HepG2 (cell line): ENCODE data around the gene MLH1. TPM values are rescaled to one million over a fixed set of nuclear protein-coding genes. Genes with fewer than 3 reads are reported as not detected.

ENCODE experiments used
- DNMT1 ChIP-seq: sonication (generic); formaldehyde crosslinking; IDR thresholded peaks from 2 replicates; pipeline ENCODE4 v1.5.1; 2020; ENCODE audit warnings: mild to moderate bottlenecking, missing genetic modification reagents
- FOXO1 ChIP-seq: sonication (generic); formaldehyde crosslinking; IDR thresholded peaks from 2 replicates; pipeline ENCODE4 v1.4.0; 2020; ENCODE audit warnings: missing genetic modification reagents
- HNF4G ChIP-seq, 2 experiments: sonication (generic) in 1 of 2; formaldehyde crosslinking in 1 of 2; IDR thresholded peaks; 2 replicates each; pipeline versions ENCODE4 v1.4.0 to v1.6.1; 2011 to 2020; ENCODE audit warnings: borderline replicate concordance in 2 of 2, low read depth in 2 of 2, mild to moderate bottlenecking in 2 of 2, low read length in 1 of 2, missing genetic modification reagents in 1 of 2, moderate library complexity in 1 of 2
- KDM1A ChIP-seq: IDR thresholded peaks from 2 replicates; pipeline ENCODE4 v1.6.1; 2016; ENCODE audit warnings: missing compliant biosample characterization
- KDM4B ChIP-seq: sonication (generic); formaldehyde crosslinking; IDR thresholded peaks from 2 replicates; pipeline ENCODE4 v1.4.0; 2020; ENCODE audit warnings: missing genetic modification reagents
- MIER3 ChIP-seq: IDR thresholded peaks from 2 replicates; pipeline ENCODE4 v1.6.1; 2016; ENCODE audit warnings: missing compliant biosample characterization, borderline replicate concordance
- NCOA5 ChIP-seq: sonication (generic); formaldehyde crosslinking; IDR thresholded peaks from 2 replicates; pipeline ENCODE4 v1.4.0; 2020; ENCODE audit warnings: missing genetic modification reagents
- NONO ChIP-seq, 2 experiments: fragments of 450-650 bp in 1 of 2; sonication (generic) in 1 of 2; formaldehyde crosslinking in 1 of 2; IDR thresholded peaks in 1 of 2; conservative IDR thresholded peaks in 1 of 2; 2 replicates each; pipeline versions ENCODE4 v1.6.1 to v1.8.0; 2017 to 2022; ENCODE audit warnings: mild to moderate bottlenecking in 1 of 2, missing genetic modification reagents in 1 of 2, moderate library complexity in 1 of 2
- NRL ChIP-seq: sonication (generic); formaldehyde crosslinking; IDR thresholded peaks from 2 replicates; pipeline ENCODE4 v1.5.0; 2020; ENCODE audit warnings: missing genetic modification reagents, mild to moderate bottlenecking, moderate library complexity, borderline replicate concordance
- POGZ ChIP-seq: sonication (generic); formaldehyde crosslinking; IDR thresholded peaks from 2 replicates; pipeline ENCODE4 v1.4.0; 2020; ENCODE audit warnings: mild to moderate bottlenecking, missing genetic modification reagents
- SAP130 ChIP-seq: IDR thresholded peaks from 2 replicates; pipeline ENCODE4 v1.6.1; 2016; ENCODE audit warnings: low read depth
- SOX5 ChIP-seq: IDR thresholded peaks from 2 replicates; pipeline ENCODE4 v1.6.1; 2016; ENCODE audit warnings: borderline replicate concordance
- TEAD3 ChIP-seq: optimal IDR thresholded peaks from 2 replicates; pipeline ENCODE3; 2016; ENCODE audit warnings: borderline replicate concordance
- TMF1 ChIP-seq: sonication (generic); formaldehyde crosslinking; IDR thresholded peaks from 2 replicates; pipeline ENCODE4 v1.8.1; 2022; ENCODE audit warnings: low read depth, missing genetic modification reagents
- ZC3H4 ChIP-seq: sonication (generic); formaldehyde crosslinking; IDR thresholded peaks from 2 replicates; pipeline ENCODE4 v1.4.0; 2020; ENCODE audit warnings: missing genetic modification reagents, borderline replicate concordance
- ZNF101 ChIP-seq: sonication (generic); formaldehyde crosslinking; IDR thresholded peaks from 2 replicates; pipeline ENCODE4 v1.4.0; 2020; ENCODE audit warnings: mild to moderate bottlenecking, low read depth, missing genetic modification reagents, borderline replicate concordance
- ZNF234 ChIP-seq: sonication (generic); formaldehyde crosslinking; conservative IDR thresholded peaks from 2 replicates; pipeline ENCODE4 v1.5.1; 2020; ENCODE audit warnings: mild to moderate bottlenecking, missing genetic modification reagents
- ZNF317 ChIP-seq: sonication (generic); formaldehyde crosslinking; IDR thresholded peaks from 2 replicates; pipeline ENCODE4 v1.5.0; 2020; ENCODE audit warnings: mild to moderate bottlenecking, missing genetic modification reagents
- ZNF326 ChIP-seq: sonication (generic); formaldehyde crosslinking; IDR thresholded peaks from 2 replicates; pipeline ENCODE4 v1.4.0; 2020; ENCODE audit warnings: missing genetic modification reagents, borderline replicate concordance
- ZNF33B ChIP-seq: sonication (generic); formaldehyde crosslinking; IDR thresholded peaks from 2 replicates; pipeline ENCODE4 v1.5.1; 2020; ENCODE audit warnings: mild to moderate bottlenecking, missing genetic modification reagents
- ZNF383 ChIP-seq: sonication (generic); formaldehyde crosslinking; IDR thresholded peaks from 2 replicates; pipeline ENCODE4 v1.4.0; 2020; ENCODE audit warnings: missing genetic modification reagents, mild to moderate bottlenecking, borderline replicate concordance
- ZNF557 ChIP-seq: sonication (generic); formaldehyde crosslinking; IDR thresholded peaks from 2 replicates; pipeline ENCODE4 v1.4.0; 2020; ENCODE audit warnings: missing genetic modification reagents
- ZNF660 ChIP-seq: sonication (generic); formaldehyde crosslinking; IDR thresholded peaks from 2 replicates; pipeline ENCODE4 v1.5.1; 2020; ENCODE audit warnings: mild to moderate bottlenecking, low read depth, missing genetic modification reagents, borderline replicate concordance
- ZSCAN30 ChIP-seq: sonication (generic); formaldehyde crosslinking; IDR thresholded peaks from 2 replicates; pipeline ENCODE4 v1.5.0; 2020; ENCODE audit warnings: mild to moderate bottlenecking, missing genetic modification reagents
- polyA plus RNA-seq, 8 experiments: library from polyadenylated mRNA; depleted of rRNA in 3 of 8; stranded (reverse) in 7 of 8; unstranded in 1 of 8; fragments of >200 nt; fragmentation: Illumina TruSeq in 4 of 8; extraction: Trizol in 4 of 8; gene quantifications; 2 replicates each; pipeline versions ENCODE4 v1.2.1 to v1.2.3, GENCODE V29; 2011 to 2016; ENCODE audit warnings: low read depth in 4 of 8, missing spikeins in 1 of 8, mixed read lengths in 1 of 8; ENCODE audit not compliant: insufficient read depth in 1 of 8
- total RNA-seq, 5 experiments: library from RNA; depleted of rRNA; stranded (reverse); fragments of >200 nt; fragmentation: Illumina TruSeq; extraction: Trizol; gene quantifications; 2 replicates each; pipeline ENCODE4 v1.2.3, GENCODE V29; 2016; ENCODE audit warnings: low read depth in 1 of 5
- TF ChIP-seq, protein P1 (sequence below): sonication (generic); formaldehyde crosslinking; IDR thresholded peaks from 2 replicates; pipeline ENCODE4 v1.5.0; 2020; ENCODE audit warnings: mild to moderate bottlenecking, low read depth, missing genetic modification reagents, borderline replicate concordance
- TF ChIP-seq, protein P2 (sequence below), 2 experiments: sonication (generic) in 1 of 2; formaldehyde crosslinking in 1 of 2; IDR thresholded peaks; 2 replicates each; pipeline versions ENCODE4 v1.5.1 to v1.6.1; 2011 to 2020; ENCODE audit warnings: borderline replicate concordance in 1 of 2, low read depth in 1 of 2, low read length in 1 of 2, mild to moderate bottlenecking in 1 of 2, missing genetic modification reagents in 1 of 2, moderate library complexity in 1 of 2
- TF ChIP-seq, protein P3 (sequence below): sonication (generic); formaldehyde crosslinking; IDR thresholded peaks from 2 replicates; pipeline ENCODE4 v1.4.0; 2020; ENCODE audit warnings: low read depth, mild to moderate bottlenecking, missing genetic modification reagents

Gene MLH1
- total and polyA plus RNA-seq, 2 of the 13 experiments (the other 11 are each of a cell fraction or from before 2014, with no cell fraction given) = 29.5 to 70.8 TPM

DNA sequence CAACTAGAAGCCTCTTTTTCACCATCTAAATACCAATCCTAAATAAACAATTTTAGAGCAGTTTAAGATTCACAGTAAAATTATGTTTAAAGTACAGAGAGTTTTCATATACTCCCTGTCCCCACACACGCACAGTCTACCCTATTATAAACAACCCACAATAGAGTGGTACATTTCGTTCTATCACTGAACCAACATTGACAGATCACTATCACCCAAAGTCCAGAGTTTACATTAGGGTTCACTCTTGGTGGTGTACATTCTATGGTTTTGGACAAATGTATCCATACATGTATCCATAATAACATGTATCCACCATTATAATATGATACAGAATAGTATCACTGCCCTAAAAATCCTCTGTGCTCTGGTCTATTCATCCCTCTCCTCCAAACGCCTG, 89.0 kb downstream of the MLH1 start (continued):
- no peak for TF ChIP-seq ZNF326 (CRISPR knock-in tag)
- TF ChIP-seq, protein P1, sequence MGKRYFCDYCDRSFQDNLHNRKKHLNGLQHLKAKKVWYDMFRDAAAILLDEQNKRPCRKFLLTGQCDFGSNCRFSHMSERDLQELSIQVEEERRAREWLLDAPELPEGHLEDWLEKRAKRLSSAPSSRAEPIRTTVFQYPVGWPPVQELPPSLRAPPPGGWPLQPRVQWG = no peak
- TF ChIP-seq TEAD3 (CRISPR knock-in tag) = peak; percentile 9
- TF ChIP-seq ZNF383 (CRISPR knock-in tag) = no peak
- TF ChIP-seq ZNF33B (CRISPR knock-in tag) = no peak
- TF ChIP-seq, protein P2, sequence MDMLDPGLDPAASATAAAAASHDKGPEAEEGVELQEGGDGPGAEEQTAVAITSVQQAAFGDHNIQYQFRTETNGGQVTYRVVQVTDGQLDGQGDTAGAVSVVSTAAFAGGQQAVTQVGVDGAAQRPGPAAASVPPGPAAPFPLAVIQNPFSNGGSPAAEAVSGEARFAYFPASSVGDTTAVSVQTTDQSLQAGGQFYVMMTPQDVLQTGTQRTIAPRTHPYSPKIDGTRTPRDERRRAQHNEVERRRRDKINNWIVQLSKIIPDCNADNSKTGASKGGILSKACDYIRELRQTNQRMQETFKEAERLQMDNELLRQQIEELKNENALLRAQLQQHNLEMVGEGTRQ (IDR thresholded peaks at IDR 0.05; ENCODE audit: low read depth, low read length) = no peak
- TF ChIP-seq, protein P2 (CRISPR knock-in tag; IDR thresholded peaks at IDR 0.05; ENCODE audit: borderline replicate concordance) = no peak
- no peak for TF ChIP-seq DNMT1 (CRISPR knock-in tag)
- no peak for TF ChIP-seq NCOA5 (CRISPR knock-in tag)
- peak; percentile 81; the same call in 1 of the 2 replicates for TF ChIP-seq SOX5 (CRISPR knock-in tag)
- no peak for TF ChIP-seq ZNF317 (CRISPR knock-in tag)
- TF ChIP-seq, protein P3, sequence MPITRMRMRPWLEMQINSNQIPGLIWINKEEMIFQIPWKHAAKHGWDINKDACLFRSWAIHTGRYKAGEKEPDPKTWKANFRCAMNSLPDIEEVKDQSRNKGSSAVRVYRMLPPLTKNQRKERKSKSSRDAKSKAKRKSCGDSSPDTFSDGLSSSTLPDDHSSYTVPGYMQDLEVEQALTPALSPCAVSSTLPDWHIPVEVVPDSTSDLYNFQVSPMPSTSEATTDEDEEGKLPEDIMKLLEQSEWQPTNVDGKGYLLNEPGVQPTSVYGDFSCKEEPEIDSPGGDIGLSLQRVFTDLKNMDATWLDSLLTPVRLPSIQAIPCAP (CRISPR knock-in tag) = no peak
- no peak for TF ChIP-seq NRL (CRISPR knock-in tag)
- no peak for TF ChIP-seq KDM4B (CRISPR knock-in tag)
- TF ChIP-seq TMF1 (CRISPR knock-in tag) = no peak
- 0 out of 2 replicates have a peak, but pooled peaks have one; percentile 38 for TF ChIP-seq POGZ
- no peak for TF ChIP-seq ZC3H4 (CRISPR knock-in tag)
- TF ChIP-seq ZSCAN30 (CRISPR knock-in tag) = no peak
- TF ChIP-seq ZNF234 (CRISPR knock-in tag) = no peak
- no peak for TF ChIP-seq FOXO1 (CRISPR knock-in tag)
- TF ChIP-seq SAP130 (CRISPR knock-in tag) = peak; percentile 49; the same call in 1 of the 2 replicates
- no peak for TF ChIP-seq ZNF660
- TF ChIP-seq ZNF557 (CRISPR knock-in tag) = no peak
- TF ChIP-seq KDM1A (CRISPR knock-in tag) = no peak
- TF ChIP-seq MIER3 = no peak
- 0 out of 2 replicates have a peak, but pooled peaks have one; percentile 6 for TF ChIP-seq HNF4G (IDR thresholded peaks at IDR 0.05; ENCODE audit: borderline replicate concordance, low read depth, low read length)
- no peak for TF ChIP-seq HNF4G (CRISPR knock-in tag; IDR thresholded peaks at IDR 0.05; ENCODE audit: borderline replicate concordance, low read depth)
- TF ChIP-seq NONO (IDR thresholded peaks at IDR 0.05) = no peak
- no peak for TF ChIP-seq NONO (CRISPR knock-in tag; conservative IDR thresholded peaks at IDR 0.05)
- TF ChIP-seq ZNF101 (CRISPR knock-in tag) = no peak
